ENCODE data around the gene ADRB1.

Gene ADRB1

DNA sequence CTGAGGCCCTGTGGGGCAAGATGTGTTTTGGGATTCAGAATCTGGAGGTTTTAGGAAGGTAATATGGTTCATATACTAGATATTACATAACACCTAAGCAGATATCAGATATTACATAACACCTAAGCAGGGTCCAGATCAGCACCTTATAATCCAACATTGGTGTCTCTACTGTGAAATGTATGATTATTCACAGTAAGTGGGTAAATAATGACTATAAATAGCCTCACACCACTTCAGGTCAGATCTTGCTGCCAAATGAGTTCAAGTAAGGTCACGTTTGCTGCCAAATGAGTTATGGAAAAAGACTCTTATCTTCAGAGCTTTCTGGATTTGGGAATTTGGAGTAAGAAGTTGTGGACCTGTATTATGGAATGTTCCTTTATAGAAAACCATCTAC, 14.6 kb downstream of the ADRB1 start:
- no peak for DNase-seq

- no peak for DNase-seq
Observed at GRCh38 chr10:114059561-114059960, 15.9 kb downstream of the ADRB1 start.

- no peak for DNase-seq
Observed at GRCh38 chr10:114060456-114060855, 16.8 kb downstream of the ADRB1 start.

GRCh38 chr10:114061148-114061547, 17.5 kb downstream of the ADRB1 start:
- no peak for DNase-seq

- no peak for DNase-seq
Observed at GRCh38 chr10:114061789-114062188, 18.1 kb downstream of the ADRB1 start.

DNA sequence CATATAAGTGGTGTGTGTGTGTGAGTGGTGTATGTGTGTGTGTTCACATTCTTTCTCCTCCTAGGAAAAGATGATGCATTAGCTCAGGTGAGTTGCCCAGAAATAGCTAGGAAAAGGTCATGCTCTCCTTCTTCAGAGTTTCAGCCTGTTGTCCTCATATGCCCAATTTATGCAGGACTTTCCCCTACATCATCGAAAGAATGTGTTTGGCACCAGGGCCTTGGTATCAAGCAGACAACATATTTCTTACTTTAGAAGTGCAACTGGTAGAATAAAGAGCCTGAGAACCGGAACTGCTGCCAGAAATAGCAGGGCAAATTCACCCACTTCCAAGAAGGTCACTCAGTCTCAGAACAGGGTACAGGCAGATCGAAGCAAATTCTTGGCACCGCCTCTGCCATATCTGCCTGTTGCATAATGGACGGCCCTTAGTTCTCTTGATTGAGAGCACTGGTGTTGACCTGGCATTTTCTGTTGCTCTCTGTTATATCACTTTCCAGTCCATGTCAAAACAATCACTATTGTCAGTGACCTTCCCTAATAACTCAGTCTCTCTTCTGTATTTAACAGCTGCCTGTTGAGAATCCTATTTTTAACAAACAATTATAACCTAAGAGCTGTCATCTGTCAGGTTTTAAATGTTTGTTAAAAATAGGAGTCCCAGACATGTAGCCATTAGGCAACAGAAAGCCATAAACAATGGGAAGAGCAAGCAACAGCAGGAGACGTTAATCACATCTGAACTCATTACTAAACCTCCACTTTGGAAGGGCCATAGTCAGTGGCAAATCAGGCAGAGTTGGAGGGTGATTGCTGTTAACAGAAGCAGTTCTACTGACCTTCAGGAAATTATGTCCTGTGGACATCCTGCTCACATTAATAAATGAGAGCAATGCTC, 20.7 kb downstream of the ADRB1 start:
- no peak for DNase-seq

DNA sequence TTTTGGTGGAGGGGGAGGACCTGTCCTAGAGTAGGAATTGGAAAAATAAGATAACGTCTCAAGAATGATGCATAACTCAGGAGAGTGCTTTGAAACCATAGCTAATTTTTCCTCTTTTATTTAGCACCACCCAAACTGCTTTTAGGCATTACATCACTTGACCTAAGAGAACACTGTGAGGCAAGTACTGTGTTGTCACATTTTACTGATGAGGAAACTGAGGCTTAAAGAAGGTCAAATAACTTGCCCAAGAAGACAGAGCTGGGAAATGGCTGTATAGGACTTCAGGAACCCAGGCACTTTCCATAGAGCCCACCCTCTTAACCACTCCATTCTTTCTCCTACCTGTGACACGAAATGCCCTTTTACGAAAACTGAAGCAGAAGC, 21.4 kb downstream of the ADRB1 start:
- no peak for DNase-seq

DNA sequence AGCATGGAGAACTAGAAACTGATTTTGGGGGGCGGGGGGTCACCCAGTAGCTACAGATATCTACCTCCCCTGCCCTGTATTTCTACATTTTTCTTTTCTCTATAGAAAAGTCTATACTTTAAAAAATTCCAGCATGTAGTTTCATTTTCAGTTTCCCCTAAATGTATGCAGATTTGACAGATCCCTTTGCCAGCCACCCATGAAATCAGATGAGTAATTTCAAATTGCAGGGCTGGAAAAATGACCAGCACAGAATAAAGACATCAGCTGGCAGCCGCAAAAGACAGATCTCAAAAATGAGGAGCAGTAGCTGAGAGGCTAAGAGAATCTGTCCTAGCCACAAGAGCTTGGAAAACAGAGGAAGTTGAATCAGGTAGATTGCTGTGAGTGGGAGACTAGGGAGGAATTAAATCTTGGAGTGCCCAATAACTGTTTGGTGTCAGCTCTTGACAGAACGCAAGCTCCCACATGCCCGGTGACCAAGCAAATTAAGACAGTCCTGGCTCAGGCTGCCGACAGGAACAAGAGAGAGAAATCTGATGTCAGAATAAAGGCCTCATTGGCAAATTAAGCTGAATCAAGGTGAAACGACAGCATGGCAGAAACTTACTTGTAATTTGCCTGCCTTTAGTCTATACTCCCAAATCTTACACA, 24.5 kb downstream of the ADRB1 start:
- DNase-seq = no peak

DNA sequence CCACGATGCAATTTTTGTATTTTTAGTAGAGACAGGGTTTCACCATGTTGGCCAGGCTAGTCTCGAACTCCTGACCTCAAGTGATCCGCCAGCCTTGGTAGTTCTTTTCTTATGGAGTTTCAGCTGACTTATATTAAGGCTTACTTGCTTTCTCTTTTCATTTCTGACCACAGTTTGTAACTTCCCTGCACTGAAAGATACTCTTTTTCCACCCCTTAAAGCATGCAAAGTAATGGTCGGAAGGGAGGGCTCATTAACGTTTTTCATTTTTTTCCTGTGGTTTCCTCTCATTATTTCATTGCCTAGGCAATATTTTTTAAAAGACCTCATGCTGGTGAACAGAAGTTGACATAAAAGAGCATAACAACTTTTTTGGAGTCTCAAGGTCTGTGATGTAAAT, 27.0 kb downstream of the ADRB1 start:
- DNase-seq = no peak

DNA sequence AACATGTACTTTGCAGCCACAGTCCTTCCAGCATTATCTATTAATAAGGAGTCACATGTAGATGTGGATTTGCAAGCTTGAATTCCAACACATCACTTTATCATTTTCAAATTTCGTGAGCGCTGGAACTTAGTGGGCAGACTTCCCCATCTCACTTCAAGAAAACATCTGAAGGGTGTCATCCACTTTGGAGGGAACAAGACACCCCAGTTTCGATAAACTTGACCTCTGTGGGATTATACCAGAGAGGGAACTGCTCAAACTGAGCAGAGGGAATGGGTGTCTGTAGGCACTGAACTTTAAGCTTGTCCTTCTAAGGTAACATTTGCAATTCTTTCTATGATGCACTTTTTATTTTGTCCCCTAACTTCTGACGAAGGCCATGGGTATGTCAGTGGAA, 27.5 kb downstream of the ADRB1 start:
- no peak for DNase-seq

- DNase-seq = no peak
Observed at GRCh38 chr10:114073395-114074186, 29.9 kb downstream of the ADRB1 start.

GRCh38 chr10:114075093-114075492, 31.4 kb downstream of the ADRB1 start:
- no peak for DNase-seq

DNA sequence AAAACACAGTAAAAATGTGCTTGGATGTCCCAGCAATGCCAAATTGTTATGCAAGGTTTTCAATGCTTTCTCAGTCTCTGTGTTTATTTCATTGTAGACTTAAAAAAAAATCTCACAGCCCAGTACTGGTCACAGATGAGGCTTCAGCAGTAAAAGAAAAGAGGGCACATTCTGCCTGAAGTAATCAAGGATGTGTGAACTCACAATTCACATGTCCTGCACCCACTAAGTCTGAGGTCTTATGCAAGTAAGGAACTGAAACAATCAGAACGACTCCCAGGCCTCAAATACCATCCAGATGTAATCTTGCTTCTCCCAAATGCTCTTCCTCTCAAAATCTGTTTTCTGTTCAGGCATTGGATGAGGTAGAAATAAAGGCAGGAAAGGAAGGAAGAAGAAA, 33.7 kb downstream of the ADRB1 start:
- no peak for DNase-seq

DNA sequence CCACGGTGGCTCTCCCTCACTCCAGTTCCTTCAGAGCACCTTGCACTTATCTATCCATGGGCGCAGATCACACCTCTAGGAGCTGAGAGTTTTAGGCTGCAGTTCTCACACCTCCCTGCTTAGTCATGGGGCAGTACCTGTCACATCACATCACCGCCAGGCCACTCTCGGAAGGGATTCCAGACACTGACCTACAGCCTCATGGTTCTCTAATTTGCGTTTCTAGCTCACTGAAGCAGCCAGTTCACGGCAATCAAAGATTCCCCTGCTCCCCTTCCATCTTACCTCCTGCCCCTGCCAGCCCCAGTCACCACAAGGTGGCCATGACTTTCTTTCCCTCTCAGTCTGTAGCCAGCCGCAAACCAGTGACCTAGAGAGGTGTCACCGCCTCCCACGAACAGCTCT, 34.2 kb downstream of the ADRB1 start:
- DNase-seq = no peak

DNA sequence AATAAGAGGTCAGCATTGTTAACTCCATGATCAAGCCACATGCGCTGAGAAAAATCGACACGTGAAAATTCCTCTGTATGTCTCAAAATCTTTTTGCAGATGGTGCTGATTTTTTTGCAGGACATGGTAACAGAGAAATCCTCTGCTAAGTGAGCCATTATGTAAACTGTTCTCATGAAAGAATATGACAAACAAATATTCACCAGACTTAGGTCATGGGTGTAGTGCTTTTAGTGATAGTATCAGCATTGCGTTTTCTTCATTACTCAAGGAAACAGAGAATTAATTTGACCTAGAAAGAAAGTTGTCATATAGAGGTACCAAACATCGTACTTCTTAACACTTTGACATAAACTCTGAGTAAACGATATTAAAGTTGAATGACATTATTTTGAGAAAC, 34.7 kb downstream of the ADRB1 start:
- DNase-seq = no peak

- no peak for DNase-seq
Observed at GRCh38 chr10:114079421-114079820, 35.8 kb downstream of the ADRB1 start.

DNA sequence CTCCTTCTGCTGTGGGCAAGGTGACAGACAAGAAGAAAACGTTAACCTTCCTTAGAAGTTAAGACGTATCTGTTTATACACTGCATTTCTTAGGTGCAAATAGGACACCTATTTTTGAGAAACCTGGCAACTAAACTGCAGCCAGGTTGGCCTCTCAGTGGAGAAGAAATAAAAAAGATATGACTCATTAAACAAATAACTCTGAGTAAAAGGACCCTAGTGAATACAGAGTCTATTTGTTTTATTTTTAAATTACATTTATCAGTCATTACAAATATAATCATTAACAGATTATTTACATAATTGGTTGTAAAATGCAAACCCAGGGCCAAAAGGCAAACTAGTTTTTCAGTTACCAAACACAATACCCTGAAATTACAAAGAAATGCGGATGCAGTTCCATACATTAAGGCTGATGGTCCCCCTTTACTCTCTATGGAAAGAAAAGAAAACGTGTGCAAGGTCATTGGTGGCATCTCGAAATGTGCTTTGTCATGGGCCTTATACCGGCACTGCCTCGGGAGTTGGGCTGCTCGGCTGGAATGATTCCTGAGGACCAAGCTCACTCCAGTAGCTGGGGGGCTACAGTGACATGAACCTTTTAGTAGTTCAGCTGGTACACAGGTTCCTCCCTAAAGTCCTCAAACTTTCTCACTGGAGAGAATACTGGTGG, 38.4 kb downstream of the ADRB1 start:
- no peak for DNase-seq

GRCh38 chr10:114083040-114083439, 39.4 kb downstream of the ADRB1 start:
- no peak for DNase-seq

DNA sequence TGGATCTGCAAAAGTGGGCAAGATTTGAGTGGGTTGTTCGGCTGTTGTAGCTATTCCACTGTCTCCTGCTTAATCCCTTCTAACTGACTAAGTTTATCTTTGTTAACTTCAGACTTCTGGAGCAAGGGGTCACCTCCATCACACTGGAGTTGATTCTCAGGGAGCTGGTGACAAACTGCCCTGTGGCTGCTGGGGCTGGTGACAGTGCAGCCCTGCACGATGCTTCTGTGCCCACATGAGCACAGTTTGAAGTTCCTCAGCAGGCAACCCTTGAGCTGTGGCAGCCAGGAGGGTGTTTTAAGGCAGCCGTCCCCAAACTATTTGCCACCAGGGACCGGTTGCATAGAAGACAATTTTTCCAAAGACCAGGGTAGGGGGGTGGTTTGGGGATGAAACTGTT, 40.5 kb downstream of the ADRB1 start:
- DNase-seq = no peak

- no peak for DNase-seq
Observed at GRCh38 chr10:114087255-114087654, 43.6 kb downstream of the ADRB1 start.

GRCh38 chr10:114087655-114088054, 44.0 kb downstream of the ADRB1 start:
- no peak for DNase-seq

GRCh38 chr10:114094795-114095194, 51.1 kb downstream of the ADRB1 start:
- DNase-seq = no peak

All from fibroblast of skin of right biceps (primary cell).